Umbilical cord (tissue), 2 donors: Measurements from ENCODE around the gene WNT7B. TPM values are rescaled to one million over a fixed set of nuclear protein-coding genes. Genes with fewer than 3 reads are reported as not detected.

Experiments used
- DNase-seq: peaks from one replicate; pipeline ENCODE4 v3.0.0-alpha.2; 2015; ENCODE audit warnings: low spot score
- total RNA-seq: library from RNA; depleted of rRNA; stranded (reverse); fragments of >200 nt; gene quantifications from one replicate; pipeline ENCODE4 v1.2.3, GENCODE V29; 2014; ENCODE audit warnings: low replicate concordance; ENCODE audit not compliant: insufficient read depth

The WNT7B gene
- total RNA-seq, 1 donor from 2014 or later, result 7.2 TPM

DNA sequence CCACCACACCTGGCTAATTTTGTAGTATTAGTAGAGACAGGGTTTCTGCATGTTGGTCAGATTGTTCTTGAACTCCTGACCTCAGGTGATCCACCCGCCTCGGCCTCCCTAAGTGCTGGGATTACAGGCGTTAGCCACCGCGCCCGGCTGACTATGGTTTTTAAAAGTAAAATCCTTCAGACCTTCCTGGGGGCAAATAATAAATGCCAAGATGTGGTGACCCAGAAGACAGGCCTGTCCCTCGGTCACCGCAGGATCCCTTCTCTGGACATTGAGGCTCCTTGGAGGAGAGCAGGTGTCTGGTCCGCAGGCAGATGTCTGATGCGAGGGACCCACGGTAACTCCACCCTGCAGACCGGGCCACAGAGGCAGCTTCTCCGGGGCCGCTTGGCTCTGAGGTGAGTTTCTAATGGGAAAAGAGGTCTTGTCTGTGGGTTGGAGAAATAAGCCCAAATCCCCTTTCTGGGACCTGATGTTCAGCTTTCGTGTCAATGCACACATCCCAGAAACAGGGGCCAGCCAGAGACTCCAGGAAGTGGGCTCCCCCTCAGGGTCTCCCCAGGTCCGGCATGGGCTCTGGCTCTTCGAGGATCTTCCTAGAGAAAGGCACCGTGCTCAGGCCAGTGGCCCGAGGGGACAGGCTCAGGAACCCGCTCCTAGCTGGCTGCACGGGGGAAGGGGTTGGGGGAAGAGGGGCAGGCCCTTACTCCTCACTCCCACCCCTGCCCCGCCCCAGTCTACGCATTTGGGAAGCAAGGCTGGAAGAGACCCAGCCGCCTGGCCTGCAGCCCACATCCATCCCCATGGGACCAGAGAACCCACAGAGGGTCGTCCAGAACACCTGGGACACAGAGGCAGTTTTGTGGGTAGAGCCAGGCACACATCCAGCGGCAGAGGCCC lies 100.6 kb downstream of the WNT7B start:
- no peak for DNase-seq

- no peak for DNase-seq
Observed at GRCh38 chr22:45872659-45873263, 104.2 kb downstream of the WNT7B start.

DNA sequence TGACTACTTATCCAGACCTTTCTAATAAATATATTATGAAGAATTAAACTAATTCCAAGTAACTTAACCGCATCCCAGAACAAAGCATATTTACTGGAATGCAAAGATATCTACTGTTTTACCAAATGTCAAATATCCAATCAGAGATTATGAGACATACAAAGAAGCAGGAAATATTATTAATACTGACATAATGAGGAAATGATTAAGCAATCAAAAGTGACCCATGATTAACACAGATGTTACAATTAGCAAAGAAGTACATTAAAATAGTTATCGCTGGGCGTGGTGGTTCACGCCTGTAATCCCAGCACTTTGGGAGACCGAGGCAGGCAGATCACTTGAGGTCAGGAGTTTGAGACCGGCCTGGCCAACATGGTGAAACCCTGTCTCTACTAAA lies 105.2 kb downstream of the WNT7B start:
- DNase-seq, result no peak

Other genes with a start within 250 kb of the WNT7B start
- 34.9 TPM for gene PPARA, start 173.4 kb upstream of the WNT7B start, total RNA-seq